Esophagus muscularis mucosa (tissue), 4 donors: Measurements from ENCODE around the gene DDX55. TPM values are rescaled to one million over a fixed set of nuclear protein-coding genes. Genes with fewer than 3 reads are reported as not detected.
"Not testable (repeated sequence)": the region's sequence is repeated elsewhere in the genome, so short reads cannot be mapped to it uniquely, and the experiment has no call there.

ENCODE experiments used
- DNase-seq: peaks from one replicate; pipeline ENCODE4 v3.0.0-alpha.2; 2017; ENCODE audit errors: extremely low spot score
- H3K27ac ChIP-seq, 4 donors: fragments of 200-600 bp; sonication (generic); replicated peaks in 1 of 4; 1 replicate in 3 of 4; 2 replicates in 1 of 4; pipeline ENCODE4 v1.5.1; 2016 to 2019; ENCODE audit warnings: mild to moderate bottlenecking in 1 of 4
- H3K27me3 ChIP-seq, 4 donors: fragments of 200-600 bp; sonication (generic); one replicate each; pipeline versions ENCODE4 v1.5.1 to v1.6.0; 2016 to 2019
- H3K36me3 ChIP-seq, 4 donors: fragments of 200-600 bp; sonication (generic); one replicate each; pipeline ENCODE4 v1.5.1; 2016 to 2019
- H3K4me1 ChIP-seq, 4 donors: fragments of 200-600 bp; sonication (generic); one replicate each; pipeline ENCODE4 v1.5.1; 2016 to 2019
- H3K4me3 ChIP-seq, 4 donors: fragments of 200-600 bp; sonication (generic); 1 replicate in 2 of 4; 2 replicates in 2 of 4; pipeline ENCODE4 v1.5.1; 2016 to 2019; ENCODE audit warnings: mild to moderate bottlenecking in 4 of 4, moderate library complexity in 1 of 4
- H3K9me3 ChIP-seq, 4 donors: fragments of 200-600 bp; sonication (generic); 1 replicate in 3 of 4; 2 replicates in 1 of 4; pipeline ENCODE4 v1.5.1; 2016 to 2019
- EP300 ChIP-seq: sonication (generic); formaldehyde crosslinking; IDR thresholded peaks from one replicate; pipeline ENCODE4 v1.6.1; 2017; ENCODE audit warnings: antibody characterized with exemption
- POLR2A ChIP-seq: fragments of 450-650 bp; IDR thresholded peaks from one replicate; pipeline ENCODE4 v1.6.1; 2017; ENCODE audit warnings: antibody characterized with exemption, moderate library complexity, mild to moderate bottlenecking, low read depth
- POLR2AphosphoS5 ChIP-seq, 2 donors: sonication (generic); formaldehyde crosslinking; IDR thresholded peaks; one replicate each; pipeline ENCODE4 v1.6.1; 2017; ENCODE audit warnings: antibody characterized with exemption in 2 of 2
- WGBS: methylation state at CpG from one replicate; pipeline ENCODE4 v1.1.5; 2018; 5-methylcytosine and 5-hydroxymethylcytosine counted together
- intact Hi-C: fragments of 100-400 bp; cut with DNase I; formaldehyde crosslinking; loops from one replicate; pipeline ENCODE4 v1.15.1; 2023
- total RNA-seq, 4 donors: library from RNA; depleted of rRNA; stranded (reverse); fragments of >200 nt; gene quantifications; one replicate each; pipeline versions ENCODE4 v1.1.0 to v1.2.1, GENCODE V29; 2016
- TF ChIP-seq, protein P1 (sequence below), 3 experiments: fragments of 200-600 bp in 2 of 3; fragments of 450-650 bp in 1 of 3; sonication (generic) in 2 of 3; IDR thresholded peaks; one replicate each; pipeline ENCODE4 v1.5.1; 2017 to 2019; ENCODE audit warnings: antibody characterized with exemption in 3 of 3, mild to moderate bottlenecking in 2 of 3, moderate library complexity in 1 of 3

DDX55 gene
- total RNA-seq, 4 donors from 2014 or later: 12.1 to 16.1 (median 12.6) TPM

DNA sequence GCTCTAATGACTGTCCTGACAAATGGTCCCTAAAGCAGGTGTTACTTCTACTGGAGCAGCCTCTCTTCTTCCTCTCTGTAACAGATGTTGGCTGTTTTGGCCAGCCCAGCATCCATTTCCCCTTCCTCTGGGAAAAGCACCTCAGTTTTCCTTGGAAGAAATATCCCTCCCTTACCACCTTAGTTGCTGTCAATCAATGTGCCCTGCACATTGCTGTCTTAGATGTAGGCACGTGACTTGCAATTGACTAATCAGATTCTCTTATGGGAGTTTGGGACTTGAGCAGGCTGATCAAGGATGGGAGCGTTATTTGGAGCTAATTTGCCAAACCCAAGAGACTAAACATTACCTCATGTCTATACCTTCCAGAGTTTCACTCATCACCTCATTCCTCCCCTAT is 29.5 kb upstream of the DDX55 start:
- H3K27me3 ChIP-seq: no peaks in the 10 kb centered on the region
- no peaks in the 10 kb centered on the region for H3K9me3 ChIP-seq
- no peaks in the 10 kb centered on the region for H3K4me1 ChIP-seq
- no peak for DNase-seq
- 43% methylated on average over 2 of the region's 2 CpGs for WGBS
- no peak overlapping the region for H3K4me3 ChIP-seq
- TF ChIP-seq, protein P1, sequence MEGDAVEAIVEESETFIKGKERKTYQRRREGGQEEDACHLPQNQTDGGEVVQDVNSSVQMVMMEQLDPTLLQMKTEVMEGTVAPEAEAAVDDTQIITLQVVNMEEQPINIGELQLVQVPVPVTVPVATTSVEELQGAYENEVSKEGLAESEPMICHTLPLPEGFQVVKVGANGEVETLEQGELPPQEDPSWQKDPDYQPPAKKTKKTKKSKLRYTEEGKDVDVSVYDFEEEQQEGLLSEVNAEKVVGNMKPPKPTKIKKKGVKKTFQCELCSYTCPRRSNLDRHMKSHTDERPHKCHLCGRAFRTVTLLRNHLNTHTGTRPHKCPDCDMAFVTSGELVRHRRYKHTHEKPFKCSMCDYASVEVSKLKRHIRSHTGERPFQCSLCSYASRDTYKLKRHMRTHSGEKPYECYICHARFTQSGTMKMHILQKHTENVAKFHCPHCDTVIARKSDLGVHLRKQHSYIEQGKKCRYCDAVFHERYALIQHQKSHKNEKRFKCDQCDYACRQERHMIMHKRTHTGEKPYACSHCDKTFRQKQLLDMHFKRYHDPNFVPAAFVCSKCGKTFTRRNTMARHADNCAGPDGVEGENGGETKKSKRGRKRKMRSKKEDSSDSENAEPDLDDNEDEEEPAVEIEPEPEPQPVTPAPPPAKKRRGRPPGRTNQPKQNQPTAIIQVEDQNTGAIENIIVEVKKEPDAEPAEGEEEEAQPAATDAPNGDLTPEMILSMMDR (IDR thresholded peaks at IDR 0.05): no peak
- TF ChIP-seq POLR2AphosphoS5 (IDR thresholded peaks at IDR 0.05) (no peak), POLR2A (no peak), EP300 (no peak)
- intact Hi-C loops: no loop called here
- H3K27ac ChIP-seq: no peak overlapping the region
- no peaks in the 10 kb centered on the region for H3K36me3 ChIP-seq

DNA sequence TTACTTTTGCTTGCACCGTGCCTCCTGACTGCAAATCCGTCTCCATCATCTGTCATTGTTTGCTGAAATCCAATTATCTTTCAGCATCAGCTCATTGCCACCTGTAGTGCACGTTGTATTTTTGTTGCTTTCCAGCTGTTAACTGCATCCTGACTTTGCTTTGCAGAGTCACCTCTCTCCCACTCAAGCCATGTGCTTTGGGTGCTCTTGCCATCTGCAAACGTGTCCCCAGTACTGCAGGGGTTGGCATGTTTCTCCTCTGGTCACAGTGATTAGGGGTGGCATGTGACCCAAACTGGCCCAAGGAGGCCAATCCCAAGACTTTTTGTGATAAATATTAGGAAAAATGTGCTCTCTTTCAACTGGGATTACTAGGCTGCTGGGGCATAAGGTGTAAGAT is 28.0 kb upstream of the DDX55 start:
- no peaks in the 10 kb centered on the region for H3K9me3 ChIP-seq
- no peak overlapping the region for H3K4me3 ChIP-seq
- H3K36me3 ChIP-seq: no peaks in the 10 kb centered on the region
- H3K4me1 ChIP-seq: no peaks in the 10 kb centered on the region
- DNase-seq: no peak
- 33% methylated on average over 4 of the region's 4 CpGs for WGBS
- intact Hi-C loops: no loop called here
- H3K27ac ChIP-seq: no peak overlapping the region
- TF ChIP-seq EP300 (no peak), POLR2A (no peak), POLR2AphosphoS5 (IDR thresholded peaks at IDR 0.05) (no peak)
- TF ChIP-seq, protein P1 (IDR thresholded peaks at IDR 0.05): no peak
- no peaks in the 10 kb centered on the region for H3K27me3 ChIP-seq

GRCh38 chr12:123576611-123577010 is 25.3 kb upstream of the DDX55 start:
- no peaks in the 10 kb centered on the region for H3K9me3 ChIP-seq
- TF ChIP-seq POLR2A (no peak), POLR2AphosphoS5 (IDR thresholded peaks at IDR 0.05) (no peak), EP300 (no peak)
- TF ChIP-seq, protein P1 (IDR thresholded peaks at IDR 0.05): no peak
- intact Hi-C loops: no loop called here
- H3K27ac ChIP-seq: no peak overlapping the region
- no peak overlapping the region for H3K4me3 ChIP-seq
- 89% methylated on average over 1 of the region's 1 CpG for WGBS
- H3K27me3 ChIP-seq: no peaks in the 10 kb centered on the region
- no peaks in the 10 kb centered on the region for H3K36me3 ChIP-seq
- no peak for DNase-seq
- peaks cover 0 to 3% (median 1%) of the 10 kb centered on the region in 4 donors for H3K4me1 ChIP-seq

DNA sequence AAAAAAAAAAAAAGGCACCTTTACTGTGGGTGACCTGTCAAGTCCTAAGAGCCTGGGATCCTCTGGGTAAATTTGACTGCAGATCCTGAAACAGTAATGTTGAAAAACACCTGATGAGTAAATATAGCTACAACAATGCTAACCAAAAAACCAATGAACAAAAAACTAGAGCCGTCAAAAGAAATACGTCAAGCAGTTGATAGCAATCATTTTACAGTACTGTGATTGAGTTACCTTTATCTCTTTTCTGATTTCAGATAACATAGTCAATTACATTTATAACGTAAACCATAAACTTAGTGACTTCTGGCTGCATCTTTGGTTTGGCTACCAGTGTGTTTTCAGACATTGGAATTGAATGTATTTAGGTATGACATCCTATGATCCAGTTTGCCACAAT is 23.7 kb upstream of the DDX55 start:
- DNase-seq: no peak
- TF ChIP-seq POLR2AphosphoS5 (IDR thresholded peaks at IDR 0.05): no peak
- TF ChIP-seq EP300: no peak
- TF ChIP-seq, protein P1 (IDR thresholded peaks at IDR 0.05): no peak
- TF ChIP-seq POLR2A: no peak
- H3K4me3 ChIP-seq: no peak overlapping the region
- no peaks in the 10 kb centered on the region for H3K36me3 ChIP-seq
- 94% methylated on average over 3 of the region's 3 CpGs for WGBS
- no peaks in the 10 kb centered on the region for H3K9me3 ChIP-seq
- intact Hi-C loops: no loop called here
- H3K27me3 ChIP-seq: no peaks in the 10 kb centered on the region
- no peak overlapping the region for H3K27ac ChIP-seq
- peaks cover 9 to 19% (median 17%) of the 10 kb centered on the region in 4 donors for H3K4me1 ChIP-seq

- intact Hi-C loops, H3K27me3 ChIP-seq, H3K27ac ChIP-seq, H3K4me3 ChIP-seq, H3K36me3 ChIP-seq, DNase-seq, H3K9me3 ChIP-seq: not testable (repeated sequence)
- WGBS: 91% methylated on average over 4 of the region's 4 CpGs
- H3K4me1 ChIP-seq: peaks cover 10 to 23% (median 21%) of the 10 kb centered on the region in 4 donors
Measured at GRCh38 chr12:123578829-123579228, 23.1 kb upstream of the DDX55 start.
